Astrocyte (in vitro differentiated cells and primary cell): ENCODE measurements around the gene GPANK1.

Experiments
- CTCF ChIP-seq: IDR thresholded peaks from 2 replicates; pipeline ENCODE4 v1.5.1; 2011; ENCODE audit warnings: low read depth, mild to moderate bottlenecking, inconsistent platforms, low read length, moderate library complexity; ENCODE audit not compliant: insufficient read depth
- EZH2 ChIP-seq: IDR thresholded peaks from 2 replicates; pipeline ENCODE4 v1.6.1; 2012; ENCODE audit warnings: mild to moderate bottlenecking, low read length, inconsistent platforms; ENCODE audit not compliant: insufficient read depth

- peak; percentile 57 for TF ChIP-seq CTCF
- TF ChIP-seq EZH2, result no peak
Observed at GRCh38 chr6:31680226-31681134, 15.7 kb upstream of the GPANK1 start, which contains the start of gene LY6G5C.
